ENCODE measurements around the gene ZDHHC3.

Gene ZDHHC3

GRCh38 chr3:44926172-44926571, 49.8 kb downstream of the ZDHHC3 start:
- DNase-seq, result no peak

DNA sequence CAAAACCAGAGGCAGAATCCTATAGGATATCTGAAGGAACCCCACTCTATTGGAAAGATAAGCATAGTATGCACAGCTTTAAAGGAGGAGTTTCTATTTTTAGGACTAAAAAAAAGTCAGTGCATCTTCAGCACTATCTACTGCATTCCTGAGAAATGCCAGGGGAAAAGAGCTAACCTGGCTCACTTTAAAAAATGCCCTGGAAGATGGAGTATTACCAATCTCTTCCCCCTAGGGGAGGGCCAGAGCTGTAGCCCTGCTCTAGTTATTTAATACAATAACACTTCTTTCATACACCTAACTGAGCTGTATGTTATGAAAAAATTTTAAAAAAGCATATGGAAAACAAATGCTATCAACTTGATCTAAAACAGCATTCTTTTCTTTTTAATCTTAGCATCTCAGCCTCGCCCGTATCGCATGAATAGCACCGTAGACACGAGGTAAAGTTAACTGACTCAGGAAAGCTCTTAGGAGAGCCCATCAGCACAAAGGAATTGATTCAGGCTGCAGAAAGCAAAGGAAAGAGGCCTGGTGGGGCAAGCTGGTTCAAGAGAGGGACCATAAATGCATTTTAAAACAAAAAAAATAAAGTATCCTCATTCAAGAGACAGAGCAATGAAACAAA, 51.4 kb downstream of the ZDHHC3 start:
- DNase-seq, result no peak

DNA sequence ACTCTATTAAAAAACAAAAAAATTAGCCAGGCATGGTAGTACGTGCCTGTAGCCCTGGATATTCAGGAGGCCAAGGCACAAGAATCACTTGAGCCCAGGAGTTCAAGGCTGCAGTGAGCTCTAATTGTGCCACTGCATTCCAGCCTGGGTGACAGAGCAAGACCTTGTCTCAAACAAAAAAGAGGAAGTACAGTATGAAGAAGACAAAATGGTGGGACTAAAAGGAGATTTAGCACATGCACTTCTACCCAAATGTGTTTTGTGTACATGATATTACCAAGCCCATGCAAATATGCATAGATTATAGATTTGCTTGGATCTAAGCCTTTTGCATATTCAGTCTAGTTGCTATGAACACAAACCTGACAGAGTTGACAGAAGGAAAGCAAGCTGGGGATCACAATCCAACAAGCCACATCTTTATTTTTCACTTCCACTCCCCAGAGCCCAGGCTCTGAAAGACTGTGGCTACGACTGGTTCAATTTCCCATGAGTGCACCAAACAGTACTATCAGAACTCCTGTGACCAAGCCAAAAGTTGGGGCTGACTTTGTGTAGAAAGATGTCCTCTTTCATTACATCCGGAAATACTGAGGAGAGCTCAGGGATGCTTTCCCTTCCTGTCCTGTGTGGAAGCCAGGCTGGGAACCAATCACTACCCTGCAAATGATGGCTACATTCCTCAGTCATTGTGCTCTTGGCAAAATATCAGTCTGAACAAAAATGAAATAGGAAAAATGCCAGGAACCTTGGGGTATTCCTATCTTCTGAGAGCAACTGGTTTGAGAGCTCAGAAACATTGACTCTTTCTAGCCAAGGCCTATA, 52.1 kb downstream of the ZDHHC3 start:
- no peak for DNase-seq

DNA sequence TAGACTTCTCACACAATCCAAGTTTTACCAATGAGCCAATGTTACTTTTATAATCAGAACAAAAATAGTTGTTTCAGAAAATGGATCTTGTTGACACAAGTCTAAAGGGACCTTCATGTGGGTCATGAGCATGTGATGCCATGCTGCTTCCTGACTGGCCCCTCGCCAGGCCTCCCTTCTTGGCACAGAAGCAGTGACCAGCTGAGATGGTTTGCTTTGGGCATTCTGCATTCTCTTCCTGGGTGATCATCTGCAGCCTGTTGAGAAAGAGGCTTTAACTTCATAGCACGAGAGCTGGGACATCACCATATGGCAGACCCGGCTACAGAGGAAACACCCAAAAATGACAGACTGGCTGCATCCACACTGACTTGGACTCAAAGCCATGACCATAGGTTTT, 55.9 kb downstream of the ZDHHC3 start:
- DNase-seq, result no peak

DNA sequence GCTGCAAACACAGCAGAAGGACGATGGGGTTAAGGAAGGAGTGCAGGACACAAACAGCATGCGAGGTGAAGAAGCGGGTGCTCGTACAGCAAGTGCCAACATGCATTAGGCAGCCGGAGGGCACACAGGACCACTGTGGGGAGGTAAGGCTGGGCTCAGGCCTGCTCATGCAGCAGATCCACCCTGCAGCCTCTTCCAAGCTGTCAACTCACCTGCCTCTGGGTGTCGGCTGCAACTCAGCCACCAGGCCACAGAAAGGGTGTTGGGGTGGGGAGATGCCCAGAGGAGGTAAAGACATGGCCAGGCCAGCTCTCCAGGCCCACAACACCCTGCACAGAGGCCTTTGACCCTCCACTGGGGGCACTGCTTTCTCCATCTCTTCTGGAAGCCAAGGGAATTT, 57.4 kb downstream of the ZDHHC3 start:
- DNase-seq, result no peak

DNA sequence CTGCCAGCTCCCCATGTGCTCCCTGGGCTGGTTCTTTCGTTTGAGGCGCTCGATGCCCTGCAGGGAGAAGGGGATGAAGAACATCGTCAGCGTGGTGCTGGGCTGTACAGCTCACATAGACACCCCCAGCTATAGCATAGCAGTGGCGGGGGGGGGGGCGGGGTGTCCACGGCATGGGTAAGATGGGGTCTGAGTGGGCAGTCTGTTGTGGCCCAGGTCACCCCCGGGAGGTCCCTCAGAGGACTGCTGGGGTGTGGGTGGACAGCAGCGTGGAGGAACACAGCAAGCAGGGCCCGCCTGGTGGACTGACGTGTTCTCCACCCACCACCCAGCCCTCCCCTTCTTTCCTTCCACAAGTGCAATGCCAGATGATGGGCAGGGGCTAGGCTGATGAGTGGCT, 57.9 kb downstream of the ZDHHC3 start:
- no peak for DNase-seq

DNA sequence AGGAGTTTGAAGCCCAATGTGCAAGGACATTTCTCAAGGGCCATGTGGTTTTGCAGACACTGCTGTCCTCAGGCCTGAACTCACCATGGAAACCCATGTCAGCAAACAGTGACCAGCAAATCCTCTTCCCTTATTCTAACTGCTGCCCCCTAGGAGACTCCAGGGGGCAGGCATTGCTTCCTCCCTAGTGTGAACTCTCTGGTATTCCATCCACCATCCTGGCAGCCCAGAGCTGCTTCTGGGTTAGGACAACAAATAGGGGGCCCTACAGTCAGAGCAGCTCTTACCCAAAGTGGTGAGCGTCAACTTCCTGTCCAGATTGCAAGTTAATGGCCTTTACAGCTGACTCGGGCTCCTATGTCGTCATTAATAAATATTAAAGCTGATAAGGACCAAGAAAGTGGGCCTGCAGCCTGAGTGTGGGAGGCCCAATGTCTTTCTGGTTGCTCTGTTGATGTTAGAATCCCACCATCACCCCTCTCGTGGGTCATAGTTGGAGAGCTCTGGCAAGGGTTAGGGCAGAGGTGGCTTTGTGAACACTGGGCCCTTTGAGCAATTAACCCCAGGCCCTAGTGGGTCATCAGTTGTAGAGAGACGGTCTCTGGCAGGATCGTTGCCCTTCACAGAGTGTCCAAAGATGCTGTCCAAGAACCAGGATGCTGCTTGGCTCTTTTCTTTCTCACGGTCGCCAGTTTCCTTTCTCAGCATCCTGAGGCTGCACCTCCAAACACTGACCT, 60.1 kb downstream of the ZDHHC3 start:
- DNase-seq, result no peak

- no peak for DNase-seq
These were observed 61.0 kb downstream of the ZDHHC3 start for GRCh38 chr3:44914936-44915335.

DNA sequence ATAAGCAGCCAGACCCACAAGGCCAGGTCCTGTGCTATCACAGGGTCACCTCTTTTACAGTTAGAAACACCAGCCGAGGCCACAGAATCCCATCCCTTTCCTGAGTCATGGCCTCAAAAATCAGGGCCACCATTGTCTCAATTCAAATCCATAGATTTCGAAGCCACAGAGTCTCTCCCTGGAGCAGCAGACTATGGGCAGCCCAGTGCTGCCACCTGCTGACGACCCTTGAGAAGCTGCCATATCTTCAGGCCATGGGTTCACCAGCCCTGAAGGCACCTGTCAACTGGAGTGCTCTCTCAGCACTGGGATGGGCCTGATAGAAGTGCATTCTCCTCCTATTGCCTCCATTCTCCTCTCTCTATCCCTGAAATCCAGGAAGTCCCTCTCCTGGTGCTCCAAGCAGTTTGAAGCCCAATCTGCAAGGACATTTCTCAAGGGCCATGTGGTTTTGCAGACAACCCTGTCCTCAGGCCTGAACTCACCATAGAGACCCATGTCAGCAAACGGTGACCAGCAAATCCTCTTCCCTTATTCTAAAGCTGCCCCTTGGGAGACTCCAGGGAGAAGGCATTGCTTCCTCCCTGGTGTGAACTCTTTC, 62.0 kb downstream of the ZDHHC3 start:
- peak; percentile 6 to 15 for DNase-seq

- DNase-seq, result no peak
These were observed 65.3 kb downstream of the ZDHHC3 start for GRCh38 chr3:44910693-44911092.

- DNase-seq, result no peak
These were observed 66.9 kb downstream of the ZDHHC3 start for GRCh38 chr3:44909063-44909462.

DNA sequence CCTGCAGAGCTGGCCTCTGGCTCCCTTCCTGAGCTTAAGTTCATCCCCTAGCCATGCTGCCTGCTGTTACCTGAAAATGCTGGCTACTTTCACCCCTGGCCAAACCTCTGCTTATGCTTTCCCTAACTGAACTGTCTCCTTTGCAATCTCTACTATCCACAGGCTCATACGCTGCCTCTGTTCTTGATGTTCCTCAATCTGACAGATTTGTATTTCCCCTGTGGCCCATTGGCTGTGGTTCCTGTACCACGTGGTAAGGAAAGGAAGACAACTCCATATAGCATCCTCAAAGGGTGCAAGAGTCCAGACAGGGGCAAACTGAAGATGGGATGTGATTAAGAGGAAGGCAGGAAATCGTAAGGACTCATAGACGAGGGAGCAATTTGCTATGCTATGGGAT, 68.4 kb downstream of the ZDHHC3 start:
- DNase-seq, result no peak

DNA sequence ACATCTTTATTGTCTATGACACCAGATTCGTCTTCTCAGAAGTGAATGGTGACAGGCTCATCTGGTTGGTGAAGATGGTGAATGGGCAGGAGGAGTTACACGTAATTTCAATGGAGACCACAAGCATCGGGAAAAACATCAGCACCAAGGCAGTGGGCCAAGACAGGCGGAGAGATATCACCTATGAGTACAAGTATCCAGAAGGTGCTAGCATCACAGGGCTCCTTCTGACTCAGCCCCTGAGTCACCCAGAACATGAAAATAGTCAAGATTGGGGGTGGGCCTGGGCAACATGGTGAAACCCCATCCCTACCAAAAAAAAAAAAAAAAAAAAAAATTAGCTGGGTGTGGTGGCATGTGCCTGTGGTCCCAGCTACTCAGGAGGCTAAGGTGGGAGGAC, 69.0 kb downstream of the ZDHHC3 start:
- DNase-seq, result no peak

DNA sequence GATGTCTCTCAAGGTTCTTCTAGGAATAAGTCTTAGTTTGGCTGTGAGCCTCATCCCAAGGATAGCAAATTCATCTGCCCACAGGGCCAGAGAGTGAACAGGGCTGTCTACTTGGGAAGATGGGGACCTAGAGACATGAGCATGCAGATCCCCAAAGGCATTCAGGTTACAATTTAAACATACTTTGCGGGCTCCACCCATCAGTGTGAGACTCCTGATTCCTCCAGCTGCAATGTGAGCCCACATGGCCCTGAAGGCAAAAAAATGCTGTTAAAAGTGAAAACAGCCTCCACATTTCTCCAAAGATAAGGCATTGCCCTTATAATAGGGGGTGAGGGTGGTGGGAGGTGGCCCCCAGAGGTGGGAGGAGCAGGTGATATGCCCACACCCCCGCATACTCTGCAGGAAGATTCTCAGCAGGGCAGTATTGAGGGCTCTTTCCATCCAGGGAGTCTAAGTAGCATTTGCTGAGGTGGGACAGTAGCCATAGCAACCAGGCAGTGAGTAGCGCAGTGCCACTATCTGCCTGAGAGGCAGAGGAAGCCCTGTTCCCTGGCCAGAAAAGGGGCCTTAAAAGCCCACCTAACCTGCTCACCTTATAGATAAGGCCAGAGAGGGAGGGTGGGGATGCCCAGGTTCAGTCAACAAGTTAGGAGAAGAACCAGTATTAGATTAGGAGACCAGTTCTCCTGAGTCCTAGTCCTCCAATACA, 70.4 kb downstream of the ZDHHC3 start:
- no peak for DNase-seq

DNA sequence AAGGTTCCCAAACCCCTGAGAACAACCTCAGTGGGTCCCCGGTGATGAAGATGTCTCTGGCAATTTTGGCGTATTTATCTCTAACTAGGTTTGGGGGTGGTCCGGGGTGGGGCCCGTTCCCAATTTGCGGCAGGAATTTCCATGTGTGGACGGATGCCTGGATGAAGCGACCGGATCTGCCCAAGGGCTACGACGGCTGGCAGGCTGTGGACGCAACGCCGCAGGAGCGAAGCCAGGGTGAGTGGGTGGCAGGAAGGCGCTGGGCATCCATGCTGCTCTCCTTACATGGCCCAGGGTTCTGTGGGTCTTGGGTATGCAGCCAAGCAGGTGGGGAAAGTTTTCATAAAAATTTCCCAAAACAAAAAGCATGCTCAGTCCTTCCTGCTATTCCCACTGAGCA, 72.2 kb downstream of the ZDHHC3 start:
- DNase-seq, result no peak

GRCh38 chr3:44903314-44903713, 72.7 kb downstream of the ZDHHC3 start:
- no peak for DNase-seq

- DNase-seq, result no peak
These were observed 73.3 kb downstream of the ZDHHC3 start for GRCh38 chr3:44902628-44903027.

- no peak for DNase-seq
These were observed 76.1 kb downstream of the ZDHHC3 start for GRCh38 chr3:44899683-44900367.

- no peak for DNase-seq
These were observed 79.5 kb downstream of the ZDHHC3 start for GRCh38 chr3:44896440-44896839.

DNA sequence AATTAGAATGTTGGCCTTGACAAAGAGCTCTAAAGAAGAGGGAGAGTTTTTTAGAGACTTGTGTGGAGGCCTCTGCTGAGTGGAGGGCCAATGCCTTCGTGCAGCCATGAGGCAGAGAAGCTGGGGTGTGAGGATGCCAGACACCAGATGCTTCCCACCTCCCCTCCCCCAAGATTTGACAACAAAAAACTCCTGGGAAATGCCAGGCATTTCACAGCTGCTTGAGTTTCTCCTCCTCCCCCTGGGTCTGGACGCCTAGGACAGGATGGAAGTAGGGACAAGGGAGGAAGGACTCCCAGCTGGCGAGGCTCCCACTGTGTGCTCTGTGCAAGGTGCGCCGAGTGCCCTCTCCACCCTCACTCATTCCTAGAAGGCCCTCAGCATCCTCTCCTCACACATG, 81.5 kb downstream of the ZDHHC3 start:
- DNase-seq, result no peak

DNA sequence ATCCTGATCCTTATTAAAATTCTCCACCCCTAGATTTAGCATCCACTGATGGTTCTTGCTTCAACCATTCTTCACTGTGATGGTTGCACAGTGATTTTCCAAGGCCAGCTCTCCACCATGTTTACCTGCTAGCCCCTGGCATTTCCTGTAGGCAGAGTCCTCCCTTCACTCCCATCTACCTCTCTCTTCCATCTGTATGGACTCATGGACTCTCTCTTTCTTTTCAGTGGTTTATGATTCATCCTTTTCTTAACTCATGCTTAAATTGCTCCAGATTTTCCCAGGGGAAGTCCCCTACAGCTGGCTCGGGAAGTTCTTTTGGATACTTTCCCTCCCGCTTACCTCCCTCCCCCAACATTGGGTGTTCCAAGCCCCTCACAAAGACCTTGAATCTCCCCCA, 82.9 kb downstream of the ZDHHC3 start:
- DNase-seq, result no peak

- no peak for DNase-seq
These were observed 83.3 kb downstream of the ZDHHC3 start for GRCh38 chr3:44892689-44893088.

All from NCI-H2081 (cell line).